GM12878 (cell line): Measurements from ENCODE around the gene MARCHF6.
"Not testable (repeated sequence)": the region's sequence is repeated elsewhere in the genome, so short reads cannot be mapped to it uniquely, and the experiment has no call there.

Experiments
- ATF7 ChIP-seq: fragments of 450-650 bp; IDR thresholded peaks from 2 replicates; pipeline ENCODE4 v1.6.1; 2016; ENCODE audit warnings: low read depth, mild to moderate bottlenecking
- BRCA1 ChIP-seq: IDR thresholded peaks from 2 replicates; pipeline ENCODE4 v1.6.1; 2011; ENCODE audit warnings: low read depth, low read length, improper control_type of control experiment
- CTCF ChIP-seq, 3 experiments: IDR thresholded peaks in 2 of 3; conservative IDR thresholded peaks in 1 of 3; 2 replicates each; pipeline ENCODE4 v1.5.1; 2011; ENCODE audit warnings: low read depth in 3 of 3, low read length in 3 of 3, mild to moderate bottlenecking in 3 of 3, control low read depth in 2 of 3, moderate library complexity in 2 of 3, inconsistent platforms in 1 of 3, mixed read lengths in 1 of 3; ENCODE audit not compliant: control insufficient read depth in 2 of 3, insufficient read depth in 1 of 3; ENCODE audit errors: extremely low read depth in 1 of 3
- NFYB ChIP-seq: IDR thresholded peaks from 2 replicates; pipeline ENCODE4 v1.6.1; 2011; ENCODE audit warnings: low read depth, mild to moderate bottlenecking, low read length, improper control_type of control experiment, moderate library complexity; ENCODE audit not compliant: insufficient read depth
- POLR2A ChIP-seq: IDR thresholded peaks from 2 replicates; pipeline ENCODE4 v1.6.1; 2011; ENCODE audit warnings: low read depth, mild to moderate bottlenecking, low read length
- POLR2AphosphoS5 ChIP-seq: IDR thresholded peaks from 2 replicates; pipeline ENCODE4 v1.6.1; 2011; ENCODE audit warnings: mild to moderate bottlenecking, low read length, inconsistent platforms
- SMAD5 ChIP-seq: IDR thresholded peaks from 2 replicates; pipeline ENCODE4 v1.6.1; 2016; ENCODE audit warnings: antibody characterized with exemption, low read depth
- TCF12 ChIP-seq: IDR thresholded peaks from 2 replicates; pipeline ENCODE4 v1.6.1; 2011; ENCODE audit warnings: low read depth, mild to moderate bottlenecking, low read length
- ZBED1 ChIP-seq: IDR thresholded peaks from 2 replicates; pipeline ENCODE4 v1.6.1; 2016; ENCODE audit warnings: borderline replicate concordance
- ZNF207 ChIP-seq: fragments of 450-650 bp; IDR thresholded peaks from 2 replicates; pipeline ENCODE4 v1.6.1; 2014; ENCODE audit warnings: antibody characterized with exemption, mild to moderate bottlenecking, borderline replicate concordance
- ZNF274 ChIP-seq: IDR thresholded peaks from one replicate; pipeline ENCODE4 v1.8.0; 2011; ENCODE audit not compliant: insufficient read length, insufficient read depth
- TF ChIP-seq, protein P1 (sequence below): IDR thresholded peaks from 2 replicates; pipeline ENCODE4 v1.6.1; 2011; ENCODE audit warnings: borderline replicate concordance, low read depth, mild to moderate bottlenecking, moderate library complexity, mixed read lengths, low read length; ENCODE audit not compliant: insufficient read depth; ENCODE audit errors: extremely low read length
- TF ChIP-seq, protein P2 (sequence below): IDR thresholded peaks from 2 replicates; pipeline ENCODE4 v1.6.1; 2012; ENCODE audit warnings: improper control_type of control experiment, low read depth, low read length; ENCODE audit not compliant: insufficient replicate concordance
- TF ChIP-seq, protein P3 (sequence below): IDR thresholded peaks from 2 replicates; pipeline ENCODE4 v1.6.1; 2012; ENCODE audit warnings: low read depth, low read length, improper control_type of control experiment

GRCh38 chr5:10310835-10311570 lies 42.5 kb upstream of the MARCHF6 start:
- not testable (repeated sequence) for TF ChIP-seq ZBED1; CTCF (IDR thresholded peaks at IDR 0.05 in 2 of 3, conservative IDR thresholded peaks at IDR 0.05 in 1 of 3; ENCODE audit: control insufficient read depth in 2 of 3, extremely low read depth in 1 of 3, insufficient read depth in 1 of 3, low read depth in 3 of 3, low read length in 3 of 3); POLR2AphosphoS5; ZNF207; BRCA1; NFYB; POLR2A; TCF12; ATF7; ZNF274; SMAD5
- TF ChIP-seq, protein P1, sequence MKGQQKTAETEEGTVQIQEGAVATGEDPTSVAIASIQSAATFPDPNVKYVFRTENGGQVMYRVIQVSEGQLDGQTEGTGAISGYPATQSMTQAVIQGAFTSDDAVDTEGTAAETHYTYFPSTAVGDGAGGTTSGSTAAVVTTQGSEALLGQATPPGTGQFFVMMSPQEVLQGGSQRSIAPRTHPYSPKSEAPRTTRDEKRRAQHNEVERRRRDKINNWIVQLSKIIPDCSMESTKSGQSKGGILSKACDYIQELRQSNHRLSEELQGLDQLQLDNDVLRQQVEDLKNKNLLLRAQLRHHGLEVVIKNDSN: not testable (repeated sequence)
- TF ChIP-seq, protein P2, sequence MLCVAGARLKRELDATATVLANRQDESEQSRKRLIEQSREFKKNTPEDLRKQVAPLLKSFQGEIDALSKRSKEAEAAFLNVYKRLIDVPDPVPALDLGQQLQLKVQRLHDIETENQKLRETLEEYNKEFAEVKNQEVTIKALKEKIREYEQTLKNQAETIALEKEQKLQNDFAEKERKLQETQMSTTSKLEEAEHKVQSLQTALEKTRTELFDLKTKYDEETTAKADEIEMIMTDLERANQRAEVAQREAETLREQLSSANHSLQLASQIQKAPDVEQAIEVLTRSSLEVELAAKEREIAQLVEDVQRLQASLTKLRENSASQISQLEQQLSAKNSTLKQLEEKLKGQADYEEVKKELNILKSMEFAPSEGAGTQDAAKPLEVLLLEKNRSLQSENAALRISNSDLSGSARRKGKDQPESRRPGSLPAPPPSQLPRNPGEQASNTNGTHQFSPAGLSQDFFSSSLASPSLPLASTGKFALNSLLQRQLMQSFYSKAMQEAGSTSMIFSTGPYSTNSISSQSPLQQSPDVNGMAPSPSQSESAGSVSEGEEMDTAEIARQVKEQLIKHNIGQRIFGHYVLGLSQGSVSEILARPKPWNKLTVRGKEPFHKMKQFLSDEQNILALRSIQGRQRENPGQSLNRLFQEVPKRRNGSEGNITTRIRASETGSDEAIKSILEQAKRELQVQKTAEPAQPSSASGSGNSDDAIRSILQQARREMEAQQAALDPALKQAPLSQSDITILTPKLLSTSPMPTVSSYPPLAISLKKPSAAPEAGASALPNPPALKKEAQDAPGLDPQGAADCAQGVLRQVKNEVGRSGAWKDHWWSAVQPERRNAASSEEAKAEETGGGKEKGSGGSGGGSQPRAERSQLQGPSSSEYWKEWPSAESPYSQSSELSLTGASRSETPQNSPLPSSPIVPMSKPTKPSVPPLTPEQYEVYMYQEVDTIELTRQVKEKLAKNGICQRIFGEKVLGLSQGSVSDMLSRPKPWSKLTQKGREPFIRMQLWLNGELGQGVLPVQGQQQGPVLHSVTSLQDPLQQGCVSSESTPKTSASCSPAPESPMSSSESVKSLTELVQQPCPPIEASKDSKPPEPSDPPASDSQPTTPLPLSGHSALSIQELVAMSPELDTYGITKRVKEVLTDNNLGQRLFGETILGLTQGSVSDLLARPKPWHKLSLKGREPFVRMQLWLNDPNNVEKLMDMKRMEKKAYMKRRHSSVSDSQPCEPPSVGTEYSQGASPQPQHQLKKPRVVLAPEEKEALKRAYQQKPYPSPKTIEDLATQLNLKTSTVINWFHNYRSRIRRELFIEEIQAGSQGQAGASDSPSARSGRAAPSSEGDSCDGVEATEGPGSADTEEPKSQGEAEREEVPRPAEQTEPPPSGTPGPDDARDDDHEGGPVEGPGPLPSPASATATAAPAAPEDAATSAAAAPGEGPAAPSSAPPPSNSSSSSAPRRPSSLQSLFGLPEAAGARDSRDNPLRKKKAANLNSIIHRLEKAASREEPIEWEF: not testable (repeated sequence)
- TF ChIP-seq, protein P3, sequence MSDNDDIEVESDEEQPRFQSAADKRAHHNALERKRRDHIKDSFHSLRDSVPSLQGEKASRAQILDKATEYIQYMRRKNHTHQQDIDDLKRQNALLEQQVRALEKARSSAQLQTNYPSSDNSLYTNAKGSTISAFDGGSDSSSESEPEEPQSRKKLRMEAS: not testable (repeated sequence)
